A549 (cell line): ENCODE results near the gene CYP4X1. TPM values are rescaled to one million over a fixed set of nuclear protein-coding genes. Genes with fewer than 3 reads are reported as not detected.
"Not testable (repeated sequence)": the region's sequence is repeated elsewhere in the genome, so short reads cannot be mapped to it uniquely, and the experiment has no call there.

ENCODE experiments used
- ATAC-seq, 2 experiments: fragments of 200-7000 bp in 1 of 2; fragments of >200 bp in 1 of 2; cut with Nextera tagmentation in 1 of 2; cut with Tn5 transposase in 1 of 2; 3 replicates each; pipeline versions ENCODE4 v1.8.0 to v1.9.1; 2018 to 2020; ENCODE audit warnings: mild to moderate bottlenecking in 1 of 2, moderate library complexity in 1 of 2
- CTCF ChIA-PET: fragments of 300-600 bp; sonication (Branson Sonifier 250); formaldehyde crosslinking; extraction: SDS; loops from one replicate; lab custom pipeline; 2021; ENCODE audit warnings: antibody characterized with exemption, inconsistent platforms; lab: Yijun Ruan, JAX
- POLR2A ChIA-PET: fragments of 350-600 bp; formaldehyde crosslinking; extraction: SDS; loops from one replicate; lab custom pipeline; 2021; ENCODE audit warnings: antibody characterized with exemption, inconsistent platforms; lab: Yijun Ruan, JAX
- DNase-seq, 2 experiments: peaks; one replicate each; pipeline versions ENCODE4 v3.0.0 to v3.0.0-alpha.2; 2011 to 2016; ENCODE audit warnings: low read depth in 1 of 2, low spot score in 1 of 2
- FAIRE-seq: peaks from 2 replicates; lab custom pipeline; 2011; peaks lifted over from hg19 to GRCh38; lab: Jason Lieb, UNC
- H3K27ac ChIP-seq, 2 experiments: fragments of >200 bp; sonication (Bioruptor Twin); formaldehyde crosslinking; 3 replicates each; pipeline ENCODE4 v1.5.1; 2016 to 2017
- H3K4me1 ChIP-seq: fragments of >200 bp; sonication (Bioruptor Twin); formaldehyde crosslinking; 3 replicates; pipeline ENCODE4 v1.6.1; 2016
- H3K4me2 ChIP-seq: fragments of >200 bp; sonication (Bioruptor Twin); formaldehyde crosslinking; 3 replicates; pipeline ENCODE4 v1.6.1; 2016
- H3K4me3 ChIP-seq: fragments of >200 bp; sonication (Bioruptor Twin); formaldehyde crosslinking; 3 replicates; pipeline ENCODE4 v1.5.1; 2016
- H3K9me3 ChIP-seq: fragments of >200 bp; sonication (Bioruptor Twin); formaldehyde crosslinking; 3 replicates; pipeline ENCODE4 v1.6.1; 2016
- RAD21 ChIP-seq, 2 experiments: fragments of >200 bp in 1 of 2; sonication (Bioruptor Twin) in 1 of 2; formaldehyde crosslinking in 1 of 2; IDR thresholded peaks in 1 of 2; conservative IDR thresholded peaks in 1 of 2; 2 replicates in 1 of 2; 3 replicates in 1 of 2; pipeline ENCODE4 v1.6.1; 2012 to 2018; ENCODE audit warnings: inconsistent platforms in 1 of 2
- WGBS: methylation state at CpG from one replicate; pipeline ENCODE4 v1.1.6; 2017; ENCODE audit errors: missing lambda C conversion rate; 5-methylcytosine and 5-hydroxymethylcytosine counted together
- polyA plus RNA-seq, 4 experiments: library from polyadenylated mRNA; depleted of rRNA in 3 of 4; stranded (reverse); fragments of >200 nt; fragmentation: RNase III in 1 of 4; extraction: RNeasy Plus Mini Kit Qiagen cat#74134 plus additional on column Dnase treatment in 1 of 4; gene quantifications; 2 replicates in 3 of 4; 3 replicates in 1 of 4; pipeline ENCODE4 v1.2.3, GENCODE V29; 2011 to 2017
- small RNA-seq, 6 experiments: library from RNA; depleted of rRNA; stranded (forward); fragments of <200 nt; gene quantifications; one replicate each; pipeline ENCODE3, GENCODE V24; 2012
- TF ChIP-seq, protein P1 (sequence below): fragments of >200 bp; sonication (Bioruptor Twin); formaldehyde crosslinking; IDR thresholded peaks from 3 replicates; pipeline ENCODE4 v1.5.1; 2016

CYP4X1 gene
- polyA plus RNA-seq, 2 of the 4 experiments (the other 2 are of a cell fraction) = not detected

DNA sequence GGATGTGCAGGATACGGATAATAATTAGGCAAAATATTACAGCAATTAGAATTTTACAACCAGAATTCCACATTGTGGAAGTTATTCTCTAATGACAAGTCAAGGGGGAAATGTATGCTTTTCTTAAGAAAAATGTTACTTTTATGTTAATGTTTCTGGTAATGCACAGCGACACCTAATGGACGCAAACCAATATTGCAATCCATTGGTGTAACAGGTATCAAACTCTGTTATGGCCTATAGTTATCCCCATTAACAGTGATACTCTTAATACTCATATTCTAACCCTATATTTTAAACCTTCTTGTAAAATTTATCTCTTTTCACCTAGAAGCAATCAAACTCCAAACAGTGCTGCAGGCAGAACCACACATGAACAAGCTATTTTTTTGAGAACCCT, 65.9 kb downstream of the CYP4X1 start:
- POLR2A ChIA-PET, H3K4me3 ChIP-seq, H3K4me2 ChIP-seq, H3K27ac ChIP-seq, CTCF ChIA-PET, FAIRE-seq, H3K9me3 ChIP-seq, H3K4me1 ChIP-seq: not testable (repeated sequence)
- ATAC-seq = 0 out of 6 replicates have a peak, but pooled peaks of 1 of the 2 experiments have one; percentile 47
- WGBS = 0% methylated on average over 3 of the region's 3 CpGs
- TF ChIP-seq, protein P1, sequence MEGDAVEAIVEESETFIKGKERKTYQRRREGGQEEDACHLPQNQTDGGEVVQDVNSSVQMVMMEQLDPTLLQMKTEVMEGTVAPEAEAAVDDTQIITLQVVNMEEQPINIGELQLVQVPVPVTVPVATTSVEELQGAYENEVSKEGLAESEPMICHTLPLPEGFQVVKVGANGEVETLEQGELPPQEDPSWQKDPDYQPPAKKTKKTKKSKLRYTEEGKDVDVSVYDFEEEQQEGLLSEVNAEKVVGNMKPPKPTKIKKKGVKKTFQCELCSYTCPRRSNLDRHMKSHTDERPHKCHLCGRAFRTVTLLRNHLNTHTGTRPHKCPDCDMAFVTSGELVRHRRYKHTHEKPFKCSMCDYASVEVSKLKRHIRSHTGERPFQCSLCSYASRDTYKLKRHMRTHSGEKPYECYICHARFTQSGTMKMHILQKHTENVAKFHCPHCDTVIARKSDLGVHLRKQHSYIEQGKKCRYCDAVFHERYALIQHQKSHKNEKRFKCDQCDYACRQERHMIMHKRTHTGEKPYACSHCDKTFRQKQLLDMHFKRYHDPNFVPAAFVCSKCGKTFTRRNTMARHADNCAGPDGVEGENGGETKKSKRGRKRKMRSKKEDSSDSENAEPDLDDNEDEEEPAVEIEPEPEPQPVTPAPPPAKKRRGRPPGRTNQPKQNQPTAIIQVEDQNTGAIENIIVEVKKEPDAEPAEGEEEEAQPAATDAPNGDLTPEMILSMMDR = peak; percentile 48
- TF ChIP-seq RAD21 (conservative IDR thresholded peaks at IDR 0.05 in 1 of 2, IDR thresholded peaks at IDR 0.05 in 1 of 2) = peak in 1 of 2 experiments; percentile 25; a peak in 1 of 5 replicates
- DNase-seq = peak in 1 of 2 experiments; percentile 15

DNA sequence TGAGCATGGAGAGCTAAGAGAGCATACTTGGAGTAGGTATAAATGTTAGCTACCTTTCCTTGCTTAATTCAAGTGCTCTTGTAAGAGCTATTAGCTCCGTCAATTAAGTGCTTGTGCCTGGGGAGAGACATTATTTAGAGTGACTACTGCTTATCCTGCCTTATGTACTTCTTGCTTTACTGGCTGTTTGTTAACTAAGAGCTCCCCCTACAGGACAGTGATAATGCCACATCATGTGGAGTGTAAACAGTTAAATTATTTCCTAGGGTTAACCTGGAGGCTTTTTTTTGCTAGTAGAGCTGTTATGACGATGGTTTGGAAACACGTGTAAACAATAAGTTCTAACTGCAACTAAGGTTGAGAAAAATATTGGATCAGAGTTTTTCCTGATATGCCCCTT, 68.0 kb downstream of the CYP4X1 start:
- H3K4me2 ChIP-seq, FAIRE-seq, POLR2A ChIA-PET, H3K4me3 ChIP-seq, H3K27ac ChIP-seq, H3K4me1 ChIP-seq, DNase-seq, H3K9me3 ChIP-seq, CTCF ChIA-PET: not testable (repeated sequence)
- TF ChIP-seq, protein P1 = peak; percentile 48; the same call in 1 of the 3 replicates
- peak in 1 of 2 experiments; percentile 18; a peak in 1 of 5 replicates for TF ChIP-seq RAD21 (conservative IDR thresholded peaks at IDR 0.05 in 1 of 2, IDR thresholded peaks at IDR 0.05 in 1 of 2)
- ATAC-seq = peak in 1 of 2 experiments; percentile 48; a peak in 2 of 6 replicates
- WGBS = 0% methylated on average over 3 of the region's 3 CpGs

Small RNA genes lying within 50 kb of the gene (small RNA-seq; reads per million reads assigned to genes)
- 0 reads per million in 6 experiments for gene CYP4A27P
- gene CYP4A43P = 0 reads per million in 6 experiments
- 0 reads per million in 6 experiments for gene CYP4A44P

Other genes with a start within 250 kb of the CYP4X1 start
- not detected in 2 replicates for gene CYP4B1, start 224.6 kb upstream of the CYP4X1 start, polyA plus RNA-seq (2011; rRNA removed)
- not detected in 3 replicates for gene CYP4B1, start 224.6 kb upstream of the CYP4X1 start, polyA plus RNA-seq (2017; fragmentation: RNase III; extraction: RNeasy Plus Mini Kit Qiagen cat#74134 plus additional on column Dnase treatment)
- not detected in 2 replicates for gene CYP4A11, start 82.2 kb upstream of the CYP4X1 start, polyA plus RNA-seq (2011; rRNA removed)
- gene CYP4A11, start 82.2 kb upstream of the CYP4X1 start, polyA plus RNA-seq (2017; fragmentation: RNase III; extraction: RNeasy Plus Mini Kit Qiagen cat#74134 plus additional on column Dnase treatment) = not detected in 3 replicates
- gene CYP4Z1, start 43.6 kb downstream of the CYP4X1 start, polyA plus RNA-seq (2011; rRNA removed) = not detected in 2 replicates
- not detected in 3 replicates for gene CYP4Z1, start 43.6 kb downstream of the CYP4X1 start, polyA plus RNA-seq (2017; fragmentation: RNase III; extraction: RNeasy Plus Mini Kit Qiagen cat#74134 plus additional on column Dnase treatment)
- gene CYP4A22, start 113.8 kb downstream of the CYP4X1 start, polyA plus RNA-seq (2011; rRNA removed) = not detected in 2 replicates
- not detected in 3 replicates for gene CYP4A22, start 113.8 kb downstream of the CYP4X1 start, polyA plus RNA-seq (2017; fragmentation: RNase III; extraction: RNeasy Plus Mini Kit Qiagen cat#74134 plus additional on column Dnase treatment)
- 2.2 and 2.3 TPM in 2 replicates for gene PDZK1IP1, start 166.4 kb downstream of the CYP4X1 start, polyA plus RNA-seq (2011; rRNA removed)
- 6.4 to 9.4 TPM (median 6.9 TPM) in 3 replicates for gene PDZK1IP1, start 166.4 kb downstream of the CYP4X1 start, polyA plus RNA-seq (2017; fragmentation: RNase III; extraction: RNeasy Plus Mini Kit Qiagen cat#74134 plus additional on column Dnase treatment)
- gene TAL1, start 208.6 kb downstream of the CYP4X1 start, polyA plus RNA-seq (2011; rRNA removed) = 0.04 TPM in 1 of 2 replicates, not detected in the other
- gene TAL1, start 208.6 kb downstream of the CYP4X1 start, polyA plus RNA-seq (2017; fragmentation: RNase III; extraction: RNeasy Plus Mini Kit Qiagen cat#74134 plus additional on column Dnase treatment) = 0.03 TPM in 1 of 3 replicates, not detected in the others